ENCODE results near the gene ENG.
A peak's percentile ranks its signal among the peaks of the same experiment; 100 is the strongest.

The ENG gene

GRCh38 chr9:127814619-127815511 is 39.6 kb downstream of the ENG start:
- DNase-seq (ENCODE audit: low spot score), result no peak

GRCh38 chr9:127813686-127814226 is 40.7 kb downstream of the ENG start:
- DNase-seq (ENCODE audit: low spot score), result no peak

- DNase-seq (ENCODE audit: low spot score), result no peak
Observed at GRCh38 chr9:127812936-127813675, 41.4 kb downstream of the ENG start.

- DNase-seq (ENCODE audit: low spot score), result no peak
Observed at GRCh38 chr9:127812011-127812410, 42.4 kb downstream of the ENG start.

GRCh38 chr9:127810378-127811187 is 43.9 kb downstream of the ENG start:
- no peak for DNase-seq (ENCODE audit: low spot score)

GRCh38 chr9:127809540-127810377 is 44.7 kb downstream of the ENG start:
- DNase-seq (ENCODE audit: low spot score), result no peak

GRCh38 chr9:127809002-127809539 is 45.4 kb downstream of the ENG start:
- DNase-seq (ENCODE audit: low spot score), result no peak

- DNase-seq (ENCODE audit: low spot score), result no peak
Observed at GRCh38 chr9:127808347-127809001, 46.0 kb downstream of the ENG start.

GRCh38 chr9:127806871-127807270 is 47.6 kb downstream of the ENG start:
- DNase-seq (ENCODE audit: low spot score), result no peak

- no peak for DNase-seq (ENCODE audit: low spot score)
Observed at GRCh38 chr9:127805620-127806019, 48.8 kb downstream of the ENG start.

GRCh38 chr9:127803507-127804352 is 50.7 kb downstream of the ENG start:
- no peak for DNase-seq (ENCODE audit: low spot score)

- DNase-seq (ENCODE audit: low spot score), result peak; percentile 83
Observed at GRCh38 chr9:127802576-127803443, 51.6 kb downstream of the ENG start, which contains the start of gene FPGS. Gene FPGS, plus strand, starts transcription at chr9:127802882. Its CDS starts 43 bp downstream, at chr9:127802925.

- DNase-seq (ENCODE audit: low spot score), result no peak
Observed at GRCh38 chr9:127801955-127802575, 52.4 kb downstream of the ENG start.

- DNase-seq (ENCODE audit: low spot score), result no peak
Observed at GRCh38 chr9:127796852-127797370, 57.5 kb downstream of the ENG start.

- DNase-seq (ENCODE audit: low spot score), result no peak
Observed at GRCh38 chr9:127796225-127796813, 58.1 kb downstream of the ENG start.

- no peak for DNase-seq (ENCODE audit: low spot score)
Observed at GRCh38 chr9:127794001-127794791, 60.3 kb downstream of the ENG start.

All from globus pallidus (tissue), 1 donor.